Panc1 (cell line): Measurements from ENCODE around the gene TEX264. TPM values are rescaled to one million over a fixed set of nuclear protein-coding genes. Genes with fewer than 3 reads are reported as not detected.

Source experiments
- ATAC-seq: fragments of 200-7000 bp; cut with Tn5 transposase; 2 replicates; pipeline ENCODE4 v1.9.1; 2020; ENCODE audit warnings: mild to moderate bottlenecking, moderate library complexity
- BruUV-seq: library from RNA; stranded (reverse); fragments of 400-500 nt; replicated peaks from 2 replicates; lab custom pipeline; 2021; lab: Mats Ljungman, UMichigan
- CTCF ChIA-PET: fragments of 300-600 bp; sonication (Branson Sonifier 250); formaldehyde crosslinking; loops from one replicate; lab custom pipeline; 2022; ENCODE audit warnings: antibody characterized with exemption; lab: Charles Lee
- POLR2A ChIA-PET: fragments of 300-600 bp; sonication (Branson Sonifier 250); formaldehyde crosslinking; loops from one replicate; lab custom pipeline; 2022; ENCODE audit warnings: antibody characterized with exemption; lab: Charles Lee
- DNase-seq: peaks from one replicate; pipeline ENCODE4 v3.0.0-alpha.2; 2010; ENCODE audit warnings: low read depth, low spot score
- H3K27ac ChIP-seq: 2 replicates; pipeline ENCODE4 v1.5.1; 2011; ENCODE audit warnings: mild to moderate bottlenecking, low read length, inconsistent platforms
- H3K27me3 ChIP-seq: fragments of 200-500 bp; sonication (Bioruptor generic); 2 replicates; pipeline ENCODE4 v1.6.0; 2014; ENCODE audit warnings: low read length, inconsistent platforms; ENCODE audit not compliant: control insufficient read depth, insufficient read depth
- H3K36me3 ChIP-seq: fragments of 200-500 bp; sonication (Bioruptor generic); 2 replicates; pipeline ENCODE4 v1.5.1; 2014; ENCODE audit warnings: inconsistent platforms, mild to moderate bottlenecking, low read length, moderate library complexity; ENCODE audit not compliant: control insufficient read depth, insufficient read depth
- H3K4me1 ChIP-seq: 2 replicates; pipeline ENCODE4 v1.5.1; 2011; ENCODE audit warnings: inconsistent platforms, mild to moderate bottlenecking, low read length, moderate library complexity; ENCODE audit not compliant: control insufficient read depth, insufficient read depth
- H3K4me3 ChIP-seq, 2 experiments: 2 replicates each; pipeline ENCODE4 v1.5.1; 2011 to 2012; ENCODE audit warnings: low read depth in 2 of 2, low read length in 2 of 2, mild to moderate bottlenecking in 2 of 2, inconsistent platforms in 1 of 2, moderate library complexity in 1 of 2
- H3K9me3 ChIP-seq: fragments of 200-500 bp; sonication (Bioruptor generic); 2 replicates; pipeline ENCODE4 v1.5.1; 2014; ENCODE audit warnings: low read depth, mild to moderate bottlenecking, inconsistent platforms, low read length, moderate library complexity; ENCODE audit not compliant: control insufficient read depth, insufficient read depth
- CTCF ChIP-seq: fragments of 450-650 bp; IDR thresholded peaks from 2 replicates; pipeline ENCODE4 v1.5.1; 2017; ENCODE audit warnings: mild to moderate bottlenecking
- POLR2AphosphoS5 ChIP-seq: IDR thresholded peaks from 2 replicates; pipeline ENCODE4 v1.6.1; 2012; ENCODE audit warnings: mild to moderate bottlenecking, low read depth, low read length, moderate library complexity
- REST ChIP-seq, 2 experiments: IDR thresholded peaks; 2 replicates each; pipeline ENCODE4 v1.6.1; 2011 to 2012; ENCODE audit warnings: low read depth in 2 of 2, control low read depth in 1 of 2, low read length in 1 of 2, mild to moderate bottlenecking in 1 of 2, moderate library complexity in 1 of 2; ENCODE audit not compliant: insufficient read depth in 1 of 2
- SIN3A ChIP-seq: IDR thresholded peaks from 2 replicates; pipeline ENCODE4 v1.6.1; 2012; ENCODE audit warnings: low read depth, mild to moderate bottlenecking, low read length, moderate library complexity, borderline replicate concordance; ENCODE audit not compliant: insufficient read depth
- TCF7L2 ChIP-seq: IDR thresholded peaks from 2 replicates; pipeline ENCODE4 v1.6.1; 2011; ENCODE audit warnings: mild to moderate bottlenecking, low read depth, low read length, inconsistent platforms
- in situ Hi-C: cut with HindIII; loops from 2 replicates; pipeline ENCODE4 v1.10.0; 2016; ENCODE audit warnings: low sequenced_read_pairs, low pct_unique_long_range_greater_than_20kb
- intact Hi-C: fragments of 100-400 bp; cut with micrococcal nuclease; formaldehyde crosslinking; loops from one replicate; pipeline ENCODE4 v1.10.0; 2022; ENCODE audit not compliant: unreplicated experiment
- total RNA-seq: library from RNA; stranded (reverse); gene quantifications from one replicate; pipeline ENCODE4 v1.2.1, GENCODE V29; 2021; ENCODE audit not compliant: unreplicated experiment

The TEX264 gene
- total RNA-seq, 1 experiment from 2014 or later: 45.8 TPM

GRCh38 chr3:51673802-51674654, 3.0 kb downstream of the TEX264 start:
- Histone ChIP-seq H3K27ac (no peak overlapping the region), H3K4me3 (no peak overlapping the region), H3K36me3 (no peaks in the 10 kb centered on the region), H3K27me3 (no peaks in the 10 kb centered on the region), H3K9me3 (no peaks in the 10 kb centered on the region), H3K4me1 (peaks cover 17% of the 10 kb centered on the region)
- in situ Hi-C loops: no loop called here
- ChIA-PET POLR2A (no interaction called here), CTCF (no interaction called here)
- no peak for DNase-seq
- no peak for ATAC-seq
- intact Hi-C loops: no loop called here
- BruUV-seq: no TSS peak
- TF ChIP-seq REST (IDR thresholded peaks at IDR 0.05; ENCODE audit: insufficient read depth in 1 of 2, low read depth in 2 of 2, low read length in 1 of 2) (no peak), SIN3A (no peak), CTCF (no peak), TCF7L2 (no peak), POLR2AphosphoS5 (no peak)

- Histone ChIP-seq H3K27ac (no peak overlapping the region), H3K36me3 (no peaks in the 10 kb centered on the region), H3K9me3 (no peaks in the 10 kb centered on the region), H3K27me3 (no peaks in the 10 kb centered on the region), H3K4me3 (no peak overlapping the region), H3K4me1 (peaks cover 10% of the 10 kb centered on the region)
- in situ Hi-C loops: no loop called here
- DNase-seq (no peak), ATAC-seq (no peak)
- ChIA-PET POLR2A (no interaction called here), CTCF (interaction anchor here (0.6 kb wide), 1 partner anchor 43 kb away, joined by 4 read pairs; no protein-coding TSS in a partner anchor)
- BruUV-seq: no TSS peak
- intact Hi-C loops: no loop called here
- no peak for TF ChIP-seq CTCF
- no peak for TF ChIP-seq SIN3A
- no peak for TF ChIP-seq POLR2AphosphoS5
- no peak for TF ChIP-seq TCF7L2
- TF ChIP-seq REST (IDR thresholded peaks at IDR 0.05; ENCODE audit: insufficient read depth in 1 of 2, low read depth in 2 of 2, low read length in 1 of 2): no peak
These were observed 4.2 kb downstream of the TEX264 start for GRCh38 chr3:51675201-51675611.
